Neural crest cell (in vitro differentiated cells): ENCODE results near the gene MTF2. TPM values are rescaled to one million over a fixed set of nuclear protein-coding genes. Genes with fewer than 3 reads are reported as not detected.

Experiments
- total RNA-seq: library from RNA; stranded (reverse); gene quantifications from 2 replicates; pipeline ENCODE4 v1.2.1, GENCODE V29; 2021

Gene MTF2
- total RNA-seq, 1 donor from 2014 or later, result 77.1 TPM

Other genes with a start within 250 kb of the MTF2 start
- gene RPL5, start 247.2 kb upstream of the MTF2 start, total RNA-seq, result 1,528 and 1,574 TPM in 2 replicates
- gene DIPK1A, start 117.8 kb upstream of the MTF2 start, total RNA-seq, result 2.0 and 2.3 TPM in 2 replicates
- 38.3 and 40.8 TPM in 2 replicates for gene TMED5, start 101.1 kb downstream of the MTF2 start, total RNA-seq
- gene CCDC18, start 101.4 kb downstream of the MTF2 start, total RNA-seq, result 20.8 and 21.0 TPM in 2 replicates